Stimulated activated CD4-positive, alpha-beta T cell treated with anti-CD3 and anti-CD28 coated beads, Interleukin-12 subunit alpha, Interleukin-12 subunit beta, amount 100 ng/mL, for 4 hours (primary cell): ENCODE data around the gene TMEM123.

ENCODE experiments used
- DNase-seq: peaks from one replicate; pipeline ENCODE4 v3.0.0-alpha.2; 2020

TMEM123 gene

GRCh38 chr11:102421261-102421660 is 31.3 kb downstream of the TMEM123 start:
- DNase-seq, result no peak

GRCh38 chr11:102420547-102420946 is 32.0 kb downstream of the TMEM123 start:
- no peak for DNase-seq

GRCh38 chr11:102419181-102419580 is 33.4 kb downstream of the TMEM123 start:
- no peak for DNase-seq

GRCh38 chr11:102416976-102417375 is 35.6 kb downstream of the TMEM123 start:
- no peak for DNase-seq

- no peak for DNase-seq
Measured at GRCh38 chr11:102415304-102415916, 37.2 kb downstream of the TMEM123 start.

GRCh38 chr11:102414559-102414958 is 38.0 kb downstream of the TMEM123 start:
- no peak for DNase-seq

- no peak for DNase-seq
Measured at GRCh38 chr11:102413497-102413896, 39.1 kb downstream of the TMEM123 start.

- no peak for DNase-seq
Measured at GRCh38 chr11:102411142-102411541, 41.4 kb downstream of the TMEM123 start.

- DNase-seq, result no peak
Measured at GRCh38 chr11:102410382-102410784, 42.2 kb downstream of the TMEM123 start.

GRCh38 chr11:102408339-102408738 is 44.2 kb downstream of the TMEM123 start:
- DNase-seq, result no peak

- DNase-seq, result no peak
Measured at GRCh38 chr11:102407901-102408300, 44.7 kb downstream of the TMEM123 start.

- no peak for DNase-seq
Measured at GRCh38 chr11:102406099-102406498, 46.5 kb downstream of the TMEM123 start.

GRCh38 chr11:102405501-102405900 is 47.1 kb downstream of the TMEM123 start:
- DNase-seq, result no peak

- no peak for DNase-seq
Measured at GRCh38 chr11:102402548-102402947, 50.0 kb downstream of the TMEM123 start.

GRCh38 chr11:102401905-102402304 is 50.7 kb downstream of the TMEM123 start:
- DNase-seq, result no peak

- no peak for DNase-seq
Measured at GRCh38 chr11:102400603-102401002, 52.0 kb downstream of the TMEM123 start.

GRCh38 chr11:102399189-102399588 is 53.4 kb downstream of the TMEM123 start:
- DNase-seq, result no peak

- DNase-seq, result no peak
Measured at GRCh38 chr11:102398297-102398696, 54.3 kb downstream of the TMEM123 start.

GRCh38 chr11:102396708-102397563 is 55.6 kb downstream of the TMEM123 start:
- no peak for DNase-seq

GRCh38 chr11:102395720-102396393 is 56.7 kb downstream of the TMEM123 start:
- no peak for DNase-seq

GRCh38 chr11:102393272-102393730 is 59.3 kb downstream of the TMEM123 start:
- no peak for DNase-seq

GRCh38 chr11:102391549-102392237 is 60.9 kb downstream of the TMEM123 start:
- no peak for DNase-seq
